ENCODE measurements around the gene VSIR.

The VSIR gene

DNA sequence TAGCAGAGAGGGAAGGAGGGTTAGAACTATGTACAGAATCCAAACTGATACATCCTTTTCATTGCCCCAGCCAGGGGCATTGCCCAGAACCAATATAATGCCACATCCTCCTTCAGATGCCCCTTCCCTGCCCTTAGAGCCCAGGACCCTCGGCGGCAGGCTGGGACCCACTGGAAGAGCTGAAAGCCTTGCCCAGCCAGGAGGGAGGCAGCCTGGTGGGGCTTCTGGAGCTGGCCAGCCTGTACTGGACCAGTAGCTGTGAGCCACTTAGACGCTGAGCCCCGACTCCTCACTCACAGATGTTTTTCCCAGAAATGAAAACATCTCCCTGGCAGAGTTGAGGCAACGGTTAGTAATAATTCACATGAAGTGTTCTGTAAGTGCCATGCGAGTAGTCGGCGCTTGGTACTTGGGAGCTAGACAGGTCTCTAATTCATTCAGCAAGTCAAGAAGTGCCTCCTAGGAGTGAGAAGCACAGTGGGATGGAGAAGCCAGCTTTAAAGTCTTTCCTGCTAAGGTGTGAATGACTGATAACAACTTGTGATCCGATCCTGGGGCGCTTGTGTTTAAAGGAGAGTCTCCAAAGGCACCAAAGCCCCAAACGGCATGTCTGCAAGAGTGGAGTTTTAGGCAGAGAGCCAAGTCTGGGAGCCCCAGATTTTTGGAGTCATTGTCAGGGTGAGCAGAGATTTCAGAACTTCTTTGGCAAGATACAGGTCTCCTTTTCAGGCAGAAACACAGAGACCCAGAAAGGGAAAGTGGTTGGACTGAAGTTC is 9.8 kb downstream of the VSIR start:
- no peak for DNase-seq

DNA sequence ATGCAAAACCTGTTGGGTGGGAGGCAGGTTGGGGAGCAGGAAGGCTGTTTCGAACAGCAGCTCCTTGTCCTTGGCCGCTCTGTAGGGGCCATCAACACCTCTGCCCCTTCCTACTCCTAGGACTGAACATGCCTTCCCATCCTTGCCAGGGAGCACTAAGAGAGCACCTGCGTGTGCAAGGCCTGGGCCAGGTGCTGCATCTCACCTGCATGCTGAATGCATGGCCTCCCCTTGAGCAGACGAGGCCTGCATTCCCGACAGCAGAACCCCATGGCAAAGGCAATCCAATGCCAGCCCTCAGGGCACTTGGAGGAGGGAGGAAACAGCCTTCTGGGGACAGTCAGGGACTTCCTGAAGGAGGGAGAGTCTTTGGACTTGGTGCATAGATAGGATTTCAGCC is 11.0 kb downstream of the VSIR start:
- no peak for DNase-seq

DNA sequence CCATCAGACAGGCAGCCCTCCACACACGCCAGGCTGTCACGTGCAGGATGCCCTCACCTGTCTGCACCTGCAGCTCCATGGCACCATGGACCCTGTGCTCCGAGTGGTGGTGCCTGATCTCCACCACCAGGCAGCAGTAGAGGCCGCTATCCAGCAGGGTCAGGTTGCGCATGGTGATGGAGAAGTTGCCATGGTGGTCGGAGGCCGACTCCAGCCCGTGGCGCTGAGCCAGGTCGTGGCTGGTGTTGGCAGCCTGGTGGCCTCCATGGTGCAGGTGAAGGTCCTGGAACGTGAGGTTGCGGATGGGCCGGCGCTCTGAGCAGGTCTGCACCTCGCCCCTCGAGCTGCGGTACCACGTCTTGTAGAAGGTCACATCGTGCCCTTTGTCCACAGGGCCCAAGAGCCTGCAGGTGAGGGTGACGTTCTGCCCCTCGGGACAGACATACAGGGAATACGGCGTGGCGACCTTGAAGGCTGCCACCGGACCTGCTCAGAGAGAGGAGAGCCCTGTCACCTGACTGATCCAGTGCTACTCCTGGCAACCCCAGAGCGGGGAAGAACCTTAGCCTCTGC is 11.7 kb downstream of the VSIR start:
- no peak for DNase-seq

DNA sequence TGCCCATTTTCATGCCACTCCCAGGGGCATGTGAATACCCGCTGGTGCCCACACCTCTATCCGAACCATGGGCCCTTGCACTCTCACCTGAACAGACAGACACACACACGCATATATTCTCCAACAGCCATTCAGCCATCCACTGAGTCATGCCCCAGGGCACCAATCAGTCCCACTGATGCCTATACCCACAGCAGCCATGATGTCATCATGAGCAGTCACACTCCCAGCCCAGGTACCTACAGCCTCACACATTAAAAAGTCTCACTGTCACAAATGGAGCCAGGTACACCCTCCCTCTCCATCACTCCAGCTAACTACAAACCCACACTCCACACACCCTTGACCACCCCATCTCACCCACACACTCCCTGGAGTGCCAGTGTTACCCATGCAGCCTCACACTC is 12.2 kb downstream of the VSIR start:
- DNase-seq: no peak

DNA sequence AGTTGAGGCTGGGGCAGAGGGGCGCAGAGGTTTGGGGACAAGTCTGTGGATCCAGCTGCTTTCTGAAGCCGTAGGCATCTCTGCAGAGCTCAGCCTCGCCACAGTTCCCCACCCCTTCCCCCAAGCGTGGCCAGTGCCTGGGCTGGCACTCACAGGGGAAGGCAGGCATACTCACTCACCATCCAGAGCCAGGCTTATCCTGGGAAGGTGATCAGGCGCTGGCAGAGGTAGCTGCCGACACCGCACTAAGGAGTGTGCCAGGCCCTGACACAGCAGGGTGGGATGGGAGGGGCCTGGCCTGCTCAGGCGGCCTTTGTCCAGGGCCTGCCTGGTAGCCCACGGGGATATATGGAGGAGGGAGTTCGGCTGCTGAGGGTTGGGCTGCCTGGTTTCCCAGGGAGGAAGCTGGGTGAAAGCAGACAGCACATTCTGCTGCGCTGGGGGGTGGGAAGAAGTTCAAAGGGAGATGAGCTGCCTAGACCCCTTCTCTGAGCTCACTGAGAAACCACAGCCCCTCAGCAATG is 15.9 kb downstream of the VSIR start:
- DNase-seq: no peak

DNA sequence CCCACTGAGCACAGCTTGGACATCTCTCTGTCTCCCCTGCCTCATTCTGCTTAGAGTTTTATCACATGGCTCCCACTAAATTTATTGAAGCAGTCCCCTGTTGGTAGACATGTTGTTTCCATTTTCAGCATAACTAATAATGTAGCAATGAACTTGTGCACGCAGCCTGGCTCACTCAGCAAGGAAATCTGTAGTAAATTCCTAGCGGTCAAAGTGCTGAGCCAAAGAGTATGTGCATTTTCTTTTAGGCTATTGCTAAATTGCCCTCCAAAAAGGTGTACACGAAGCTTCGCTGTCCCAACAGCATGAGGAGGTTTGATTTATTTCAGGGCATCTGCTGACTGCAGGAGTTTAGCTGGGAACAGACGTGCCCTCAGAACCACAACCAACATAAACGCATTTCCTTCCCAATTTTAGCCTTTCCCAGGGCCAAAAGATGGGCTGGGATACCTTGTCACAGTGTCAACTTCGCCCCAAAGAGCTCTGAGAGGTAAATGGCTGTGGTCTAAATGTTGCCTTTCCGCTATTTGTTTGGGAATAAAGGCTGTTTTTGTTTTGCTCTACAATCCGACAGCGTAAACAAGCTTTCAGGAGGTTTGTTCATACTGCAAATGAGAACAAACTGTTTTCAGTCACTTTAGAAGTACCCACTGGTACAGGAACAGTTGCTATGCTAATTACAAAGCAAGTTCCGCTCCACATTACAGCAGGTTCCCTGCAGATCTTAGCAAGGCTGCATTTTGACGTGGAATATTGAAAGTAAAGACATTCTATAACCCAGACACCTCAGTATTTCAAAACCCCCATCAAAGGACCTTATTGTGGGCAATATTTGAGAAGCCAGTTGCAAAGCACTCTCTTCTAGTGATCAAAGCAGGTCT is 16.8 kb downstream of the VSIR start:
- DNase-seq: no peak

DNA sequence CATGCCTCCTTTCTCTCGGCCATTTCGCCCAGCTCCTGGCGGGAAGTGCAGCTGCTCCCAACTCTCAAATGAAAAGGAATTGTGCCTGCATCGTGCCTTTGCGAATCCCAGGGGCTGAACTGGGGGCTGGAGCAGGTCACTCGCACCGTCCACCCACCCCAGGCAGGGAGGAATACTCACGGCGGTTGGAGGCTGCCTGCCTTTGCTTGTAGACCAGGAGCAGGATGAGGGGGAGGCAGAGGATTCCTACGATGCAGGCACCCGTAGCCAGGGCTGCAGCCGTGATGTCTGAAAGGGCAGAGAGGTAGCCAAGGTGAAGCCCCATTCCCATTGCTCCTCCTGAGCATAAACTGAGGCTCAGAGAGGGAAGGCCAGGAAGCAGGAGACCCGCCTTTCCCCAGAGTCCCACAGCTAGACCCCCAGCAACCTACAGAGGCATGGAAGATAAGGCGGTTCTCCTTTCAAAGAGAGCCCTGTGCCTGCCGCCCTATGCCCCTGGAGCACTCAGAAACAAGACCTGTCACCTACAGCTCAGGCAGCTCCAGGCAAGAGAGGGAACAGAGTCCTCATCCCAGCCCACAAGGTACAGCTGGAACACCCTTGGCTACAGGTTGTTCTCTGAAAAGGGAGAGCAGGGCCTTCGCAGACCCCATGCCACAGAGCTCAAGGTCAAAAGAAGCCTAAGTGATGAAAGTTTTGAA is 18.0 kb downstream of the VSIR start:
- no peak for DNase-seq

DNA sequence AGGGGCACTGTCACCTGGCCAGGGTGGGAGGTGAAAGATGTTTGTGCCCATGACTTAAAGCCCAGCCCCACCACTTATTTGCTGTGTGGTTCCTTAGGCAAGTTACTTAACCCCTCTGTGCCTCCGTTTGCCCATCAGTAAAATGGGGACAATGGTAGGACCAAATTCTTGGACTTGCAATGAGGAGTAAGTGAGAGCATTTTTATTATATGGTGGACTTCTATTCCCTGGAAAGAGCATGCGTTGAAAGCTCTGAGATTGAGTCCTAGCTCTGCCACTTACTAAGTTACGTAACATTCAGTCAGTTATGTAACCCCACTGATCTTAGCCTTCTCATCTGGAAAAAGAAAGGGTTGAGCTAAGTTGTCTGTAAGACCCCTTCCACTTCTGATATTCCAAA is 18.8 kb downstream of the VSIR start:
- no peak for DNase-seq

DNA sequence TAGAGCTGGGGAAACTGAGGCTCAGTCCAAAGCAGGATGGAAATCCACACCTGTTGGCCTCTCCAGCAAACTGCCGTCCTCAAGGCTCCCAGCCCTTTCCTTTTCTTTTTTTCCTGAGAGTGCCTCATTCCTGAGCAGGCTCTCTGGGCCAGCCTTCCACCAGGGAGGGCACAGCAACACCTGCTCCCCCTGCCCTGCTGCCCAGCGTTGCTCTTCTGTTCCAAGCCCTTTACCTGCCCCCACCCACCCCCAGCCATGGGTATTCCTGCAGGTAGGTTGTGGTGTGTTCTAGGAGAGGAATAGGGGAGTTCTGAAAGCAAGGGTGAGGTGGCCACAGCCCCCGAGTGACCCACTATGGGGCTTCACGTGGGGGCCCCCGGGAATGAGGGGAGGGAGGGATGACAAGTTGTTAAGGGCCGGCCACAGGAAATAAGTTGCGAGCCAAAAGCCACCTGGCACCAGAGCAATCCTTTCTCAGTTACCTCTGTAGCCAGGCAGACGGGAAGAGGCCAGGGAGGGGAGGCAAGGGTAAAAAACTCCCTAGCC is 19.3 kb downstream of the VSIR start:
- no peak for DNase-seq

DNA sequence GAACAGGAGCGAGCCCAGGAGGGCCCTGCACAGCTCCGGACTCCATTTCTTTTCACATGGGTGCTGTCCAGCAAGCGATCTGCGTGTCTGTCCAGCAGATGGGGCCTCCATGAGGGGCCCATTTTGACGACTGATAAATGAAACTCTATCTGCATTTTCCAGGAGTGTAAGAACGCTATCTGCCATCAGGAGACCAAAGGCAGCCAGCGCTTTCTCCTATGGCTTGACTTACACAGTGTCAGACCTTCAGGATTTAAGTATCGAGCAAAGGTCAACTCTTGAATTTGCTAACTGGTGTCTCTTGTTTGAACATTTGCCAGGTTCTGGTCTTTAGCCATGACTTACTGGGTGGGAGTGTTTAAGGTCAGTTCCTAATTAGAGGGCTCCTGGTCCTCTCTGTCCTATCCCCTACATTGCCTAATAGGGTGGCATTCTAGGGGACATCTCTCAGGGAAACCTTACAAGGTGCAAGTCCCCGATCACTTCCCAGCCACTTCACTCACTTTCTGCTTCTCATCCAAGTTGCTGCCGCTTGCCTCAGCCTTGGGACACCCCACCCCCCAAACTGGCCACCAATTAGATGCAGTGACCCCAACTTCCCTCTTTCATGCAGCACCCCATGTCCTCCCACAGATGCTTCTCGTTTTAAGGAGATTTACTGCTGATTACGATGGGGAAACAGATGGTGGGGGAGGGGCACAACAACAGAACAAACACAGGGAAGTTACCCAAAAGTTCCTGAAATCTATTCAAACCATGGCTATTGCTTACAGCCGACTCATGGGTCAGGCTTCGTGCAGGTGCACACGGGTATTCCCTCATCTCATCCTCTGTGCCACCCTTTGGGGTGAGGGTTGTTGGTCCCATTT is 20.0 kb downstream of the VSIR start:
- no peak for DNase-seq

DNA sequence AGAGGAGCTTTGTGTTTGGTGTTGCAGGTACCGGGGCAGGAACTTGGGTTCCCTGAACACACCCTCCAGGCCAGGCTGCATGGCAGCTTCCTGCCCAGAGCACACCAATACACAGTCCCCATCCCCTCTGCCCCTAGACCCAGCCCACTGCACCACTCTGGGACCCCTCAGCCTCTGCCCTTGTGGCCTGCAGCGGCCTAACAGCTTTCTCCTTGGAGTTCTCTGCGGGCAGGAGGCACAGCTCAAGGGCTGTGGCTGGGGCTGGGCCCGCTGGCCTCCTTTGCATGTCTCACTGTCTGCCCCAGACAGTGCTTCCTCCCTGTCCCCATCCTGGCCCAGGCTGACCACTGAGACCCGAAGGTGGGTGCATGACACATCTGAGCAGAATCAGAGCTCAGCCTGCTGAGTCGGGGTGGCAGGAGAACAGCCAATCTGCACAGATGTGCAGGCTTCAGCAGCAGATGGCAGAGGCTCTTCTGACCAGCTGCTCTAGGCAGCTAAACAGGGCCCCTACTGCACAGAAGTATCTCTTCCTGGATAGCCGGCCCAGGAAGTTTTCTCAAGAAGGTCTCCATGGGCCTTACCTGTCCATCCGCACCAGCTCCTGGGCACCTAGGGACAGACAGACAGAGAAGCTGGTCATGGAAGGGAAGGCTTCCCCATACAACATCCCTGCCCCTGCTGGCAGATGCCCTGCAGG is 20.8 kb downstream of the VSIR start:
- DNase-seq: no peak

DNA sequence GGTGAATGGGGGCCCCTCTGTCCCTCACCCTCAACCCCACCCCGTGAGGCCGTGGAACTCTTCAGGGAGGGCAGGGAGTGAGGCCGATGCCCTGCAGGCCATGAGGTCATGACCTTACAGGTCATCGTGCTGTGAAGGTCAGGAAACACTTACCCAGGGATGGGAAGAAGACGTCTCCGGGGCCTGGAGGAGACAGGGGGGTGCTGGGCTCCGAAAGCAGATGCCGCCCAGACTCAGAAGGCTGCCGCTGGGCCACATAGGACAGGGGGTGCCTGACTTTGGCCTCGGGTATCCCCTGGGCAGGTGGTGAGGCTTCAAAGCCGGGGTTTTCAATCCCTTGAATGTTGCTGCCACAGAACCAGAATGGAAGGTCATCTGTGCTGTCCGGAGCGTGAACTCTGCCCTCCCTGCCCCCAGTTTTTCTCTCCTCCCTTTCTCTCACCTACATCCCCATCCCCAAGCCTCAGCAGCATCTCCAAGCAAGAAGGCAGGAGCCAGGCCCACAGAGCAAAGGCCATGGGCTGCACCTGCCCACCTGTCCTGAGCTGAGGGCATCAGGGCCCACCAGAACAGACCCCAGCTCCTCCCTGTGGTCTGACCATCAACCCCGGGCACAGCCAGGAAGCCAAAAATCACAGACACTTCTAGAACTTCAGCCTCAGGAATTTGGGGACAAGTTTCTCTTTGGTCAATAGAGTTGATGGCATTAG is 21.6 kb downstream of the VSIR start:
- no peak for DNase-seq

DNA sequence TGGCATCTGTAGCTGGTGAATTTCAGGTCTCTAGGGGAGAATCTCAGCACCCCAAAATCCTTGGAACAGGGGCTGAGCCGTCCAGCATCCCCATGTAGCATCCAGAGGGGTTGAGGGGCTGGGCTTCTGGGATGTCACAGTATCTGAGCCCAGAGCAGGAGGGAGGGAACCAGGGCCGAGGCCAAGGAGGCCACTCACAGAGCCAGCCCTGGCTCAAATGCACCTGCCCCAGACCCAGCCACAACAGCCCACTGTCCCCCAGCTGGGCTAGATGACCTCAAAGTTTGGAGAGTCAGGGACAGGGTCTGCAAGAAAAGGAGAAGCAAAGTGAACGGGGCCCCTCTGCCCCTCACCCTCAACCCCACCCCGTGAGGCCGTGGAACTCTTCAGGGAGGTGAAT is 22.3 kb downstream of the VSIR start:
- no peak for DNase-seq

DNA sequence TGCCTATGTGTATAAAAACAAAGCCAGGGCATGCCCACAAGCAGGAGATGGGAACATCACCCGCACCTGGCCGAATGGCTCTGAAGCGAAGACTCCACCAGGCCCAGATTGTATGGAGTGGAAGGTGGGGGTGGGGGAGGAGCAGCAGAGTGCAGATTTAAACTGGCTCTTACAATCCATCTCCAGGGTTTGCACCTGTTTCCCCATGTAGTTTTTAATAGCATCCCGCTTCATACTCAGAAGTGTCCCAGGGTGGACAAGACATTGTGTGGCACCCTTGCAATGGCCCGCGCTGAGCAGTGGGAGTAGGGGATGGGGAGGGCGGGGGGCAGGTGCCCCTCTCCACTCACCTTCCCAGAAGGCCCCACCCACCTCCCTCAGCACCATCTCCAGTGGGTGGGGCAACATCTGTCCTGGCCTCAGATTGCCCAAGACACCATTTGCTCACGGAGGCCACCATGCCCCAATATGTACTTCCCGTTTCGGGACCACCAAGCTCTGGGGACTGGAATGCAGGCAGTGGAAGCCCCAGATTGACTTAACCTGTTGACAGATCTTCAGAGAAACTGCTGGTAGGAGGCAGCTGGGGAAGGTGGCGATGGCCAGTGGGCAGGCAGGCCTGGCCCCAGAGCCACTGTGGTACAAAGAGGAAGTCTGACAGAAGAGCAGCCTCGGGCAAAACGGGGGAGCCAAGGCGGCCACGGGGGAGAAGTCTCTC is 23.0 kb downstream of the VSIR start:
- DNase-seq: no peak

DNA sequence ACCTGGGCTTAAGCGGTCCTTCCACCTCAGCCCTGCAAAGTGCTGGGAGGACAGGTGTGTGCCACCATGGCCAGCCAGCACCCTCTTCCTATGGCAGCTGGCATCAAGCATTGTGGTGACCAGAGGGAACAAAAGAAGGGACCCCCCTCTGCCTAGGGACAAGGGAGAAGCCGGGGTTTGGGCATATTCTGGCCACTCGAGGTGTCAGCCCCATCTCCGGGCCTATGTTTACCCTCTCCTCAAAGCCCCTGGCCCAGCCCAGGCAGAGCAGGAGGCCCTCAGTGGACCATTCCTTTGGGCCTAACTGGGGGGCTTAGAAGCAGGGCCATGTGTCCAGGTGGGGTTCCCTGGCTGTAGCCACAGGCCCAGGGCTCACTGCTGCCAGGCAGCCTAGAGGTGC is 23.9 kb downstream of the VSIR start:
- no peak for DNase-seq

DNA sequence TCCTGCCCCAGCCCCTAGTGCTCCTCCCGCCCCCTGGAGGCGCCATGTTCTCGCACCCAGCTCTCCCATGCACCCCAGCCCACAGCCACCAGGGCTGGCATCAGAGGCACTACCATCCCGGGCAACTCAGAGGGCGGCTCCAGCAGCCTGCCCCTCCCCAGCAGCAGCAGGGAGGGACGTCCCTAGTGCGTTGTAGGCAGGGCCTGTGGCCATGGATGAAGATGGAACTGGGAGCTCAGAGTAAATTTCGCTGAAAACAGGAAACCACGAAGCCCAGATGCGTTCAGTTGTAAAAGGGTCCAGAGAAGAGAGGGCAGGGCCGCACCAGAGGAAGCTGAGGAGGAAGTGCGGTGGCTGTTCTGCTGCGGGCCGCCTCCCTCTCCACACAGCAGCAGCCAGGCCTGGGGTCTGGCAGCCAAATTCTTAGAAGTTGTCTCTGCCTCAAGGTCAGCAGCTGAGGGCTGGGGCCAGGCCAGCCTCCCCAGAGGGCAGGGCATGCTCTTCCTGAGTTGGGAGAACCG is 24.6 kb downstream of the VSIR start:
- no peak for DNase-seq

DNA sequence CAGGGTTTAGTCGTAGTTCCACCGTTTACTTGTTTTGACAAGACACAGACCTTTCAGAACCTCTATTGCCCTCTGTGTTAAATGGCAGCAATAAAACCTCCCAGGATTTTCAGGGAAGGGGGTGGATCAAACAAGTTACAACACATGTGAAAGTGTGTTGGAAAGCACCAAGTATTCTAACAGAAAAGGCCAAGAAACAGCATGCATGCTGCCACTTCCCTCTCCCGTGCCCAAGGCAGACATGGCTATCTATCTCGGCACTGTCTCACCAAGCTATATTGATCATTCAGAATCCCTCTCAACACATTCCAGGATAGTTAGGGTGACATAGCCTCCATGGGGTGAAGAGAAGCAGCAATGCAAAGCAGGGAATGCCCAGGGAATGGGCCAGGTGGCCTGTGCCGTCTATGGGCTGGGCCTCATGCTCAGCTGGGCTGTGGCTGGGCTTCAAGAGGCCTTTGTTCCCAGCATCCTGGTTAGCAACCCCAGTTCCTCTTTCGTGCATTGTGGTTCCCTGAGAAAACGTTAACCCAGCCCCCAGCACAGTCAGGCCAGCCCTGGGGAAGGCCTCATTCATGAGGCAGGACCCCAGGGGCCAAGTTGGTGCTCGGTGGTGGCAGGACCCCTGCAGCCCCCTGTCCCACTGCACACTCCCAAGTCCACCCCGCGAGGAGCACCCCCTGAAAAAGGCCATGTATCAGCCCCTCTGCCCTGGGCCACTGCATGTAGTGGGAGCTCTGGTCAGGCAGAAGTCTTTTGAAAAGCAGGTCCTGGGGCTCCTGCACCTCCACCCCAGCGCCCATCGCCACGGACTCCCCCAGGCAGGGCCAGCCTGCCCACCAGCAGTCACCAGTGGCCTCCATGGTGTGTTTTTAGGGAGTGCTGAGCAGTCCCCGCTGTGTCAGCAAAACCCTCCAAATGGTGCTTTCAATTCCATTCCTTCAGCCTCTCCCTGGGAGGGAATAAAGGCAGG is 25.5 kb downstream of the VSIR start:
- DNase-seq: no peak

DNA sequence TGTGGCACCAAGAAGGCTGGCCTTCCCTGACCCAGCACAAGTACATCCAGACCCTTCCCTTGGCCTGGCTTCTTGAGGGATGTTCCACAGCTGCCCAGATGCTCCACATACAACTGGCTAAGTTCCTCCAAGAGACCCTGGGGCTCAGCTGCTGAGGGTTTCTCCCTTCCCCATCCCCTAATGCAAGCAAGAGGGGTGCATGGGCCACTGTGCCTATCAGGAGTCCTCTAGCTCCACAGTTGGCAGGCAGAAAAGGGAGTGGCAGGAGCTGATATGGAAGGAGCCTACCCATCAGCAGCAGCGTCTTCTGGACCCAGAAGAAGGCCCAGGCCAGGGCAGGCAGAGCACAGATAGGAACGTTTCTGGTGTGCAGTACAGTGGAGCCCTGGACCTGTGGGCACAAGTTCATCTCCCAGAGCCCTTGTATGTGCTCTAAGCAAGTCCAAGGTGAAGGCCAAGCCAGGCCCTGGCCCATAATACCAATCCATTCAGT is 26.2 kb downstream of the VSIR start:
- no peak for DNase-seq

Data from SHP77 treated with DMSO at 0.1 percent for 48 hours (cell line).